Skeletal muscle satellite cell (primary cell): ENCODE measurements around the gene TBX18.

ENCODE experiments used
- H3K27me3 ChIP-seq: 2 replicates; pipeline ENCODE4 v1.7.0; 2013; ENCODE audit warnings: low read length; ENCODE audit not compliant: control insufficient read depth, insufficient read depth
- H3K36me3 ChIP-seq: 2 replicates; pipeline ENCODE4 v1.7.0; 2013; ENCODE audit warnings: mild to moderate bottlenecking, control low read depth, low read length; ENCODE audit not compliant: insufficient read depth
- H3K4me1 ChIP-seq: 2 replicates; pipeline ENCODE4 v1.7.0; 2013; ENCODE audit warnings: low read length; ENCODE audit not compliant: control insufficient read depth, insufficient read depth
- H3K4me2 ChIP-seq: 2 replicates; pipeline ENCODE4 v1.7.0; 2013; ENCODE audit warnings: mild to moderate bottlenecking, low read length
- H3K4me3 ChIP-seq: 2 replicates; pipeline ENCODE4 v1.7.0; 2013; ENCODE audit warnings: low read length
- H3K9ac ChIP-seq: 2 replicates; pipeline ENCODE4 v1.7.0; 2013; ENCODE audit warnings: mild to moderate bottlenecking, low read depth, low read length, moderate library complexity
- H3K9me3 ChIP-seq: replicated peaks from 2 replicates; pipeline ENCODE4 v1.7.0; 2013; ENCODE audit warnings: mild to moderate bottlenecking, control low read depth, low read length

TBX18 gene

GRCh38 chr6:84691978-84692623 is 72.3 kb downstream of the TBX18 start:
- H3K9ac ChIP-seq: no peak overlapping the region
- no peaks in the 10 kb centered on the region for H3K36me3 ChIP-seq
- H3K4me1 ChIP-seq: no peaks in the 10 kb centered on the region
- H3K9me3 ChIP-seq: no peaks in the 10 kb centered on the region
- H3K4me2 ChIP-seq: no peak overlapping the region
- no peak overlapping the region for H3K4me3 ChIP-seq
- H3K27me3 ChIP-seq: no peaks in the 10 kb centered on the region

- H3K9ac ChIP-seq: no peak overlapping the region
- H3K4me1 ChIP-seq: no peaks in the 10 kb centered on the region
- H3K4me2 ChIP-seq: no peak overlapping the region
- H3K27me3 ChIP-seq: no peaks in the 10 kb centered on the region
- no peak overlapping the region for H3K4me3 ChIP-seq
- no peaks in the 10 kb centered on the region for H3K36me3 ChIP-seq
- H3K9me3 ChIP-seq: no peaks in the 10 kb centered on the region
These were observed 76.1 kb downstream of the TBX18 start for GRCh38 chr6:84688141-84688873.

- no peaks in the 10 kb centered on the region for H3K4me1 ChIP-seq
- no peaks in the 10 kb centered on the region for H3K36me3 ChIP-seq
- H3K27me3 ChIP-seq: no peaks in the 10 kb centered on the region
- H3K4me3 ChIP-seq: no peak overlapping the region
- H3K9me3 ChIP-seq: no peaks in the 10 kb centered on the region
- no peak overlapping the region for H3K9ac ChIP-seq
- no peak overlapping the region for H3K4me2 ChIP-seq
These were observed 77.0 kb downstream of the TBX18 start for GRCh38 chr6:84687431-84687830.

GRCh38 chr6:84685983-84686584 is 78.3 kb downstream of the TBX18 start:
- no peaks in the 10 kb centered on the region for H3K9me3 ChIP-seq
- no peak overlapping the region for H3K9ac ChIP-seq
- no peaks in the 10 kb centered on the region for H3K27me3 ChIP-seq
- H3K4me1 ChIP-seq: no peaks in the 10 kb centered on the region
- no peak overlapping the region for H3K4me3 ChIP-seq
- H3K4me2 ChIP-seq: no peak overlapping the region
- H3K36me3 ChIP-seq: no peaks in the 10 kb centered on the region

GRCh38 chr6:84681693-84682326 is 82.6 kb downstream of the TBX18 start:
- H3K36me3 ChIP-seq: no peaks in the 10 kb centered on the region
- no peak overlapping the region for H3K9ac ChIP-seq
- H3K4me1 ChIP-seq: no peaks in the 10 kb centered on the region
- H3K27me3 ChIP-seq: no peaks in the 10 kb centered on the region
- H3K4me3 ChIP-seq: no peak overlapping the region
- H3K9me3 ChIP-seq: no peaks in the 10 kb centered on the region
- H3K4me2 ChIP-seq: no peak overlapping the region

GRCh38 chr6:84675651-84676050 is 88.7 kb downstream of the TBX18 start:
- Histone ChIP-seq H3K4me2 (no peak overlapping the region), H3K9ac (no peak overlapping the region), H3K27me3 (no peaks in the 10 kb centered on the region), H3K4me3 (no peak overlapping the region), H3K36me3 (no peaks in the 10 kb centered on the region), H3K9me3 (no peaks in the 10 kb centered on the region), H3K4me1 (no peaks in the 10 kb centered on the region)

- no peaks in the 10 kb centered on the region for H3K27me3 ChIP-seq
- no peak overlapping the region for H3K4me3 ChIP-seq
- H3K9ac ChIP-seq: no peak overlapping the region
- H3K4me2 ChIP-seq: no peak overlapping the region
- no peaks in the 10 kb centered on the region for H3K4me1 ChIP-seq
- H3K36me3 ChIP-seq: no peaks in the 10 kb centered on the region
- H3K9me3 ChIP-seq: no peaks in the 10 kb centered on the region
These were observed 90.0 kb downstream of the TBX18 start for GRCh38 chr6:84674395-84674794.

- no peak overlapping the region for H3K4me3 ChIP-seq
- no peaks in the 10 kb centered on the region for H3K9me3 ChIP-seq
- H3K9ac ChIP-seq: no peak overlapping the region
- no peaks in the 10 kb centered on the region for H3K27me3 ChIP-seq
- no peaks in the 10 kb centered on the region for H3K4me1 ChIP-seq
- no peaks in the 10 kb centered on the region for H3K36me3 ChIP-seq
- H3K4me2 ChIP-seq: no peak overlapping the region
These were observed 93.2 kb downstream of the TBX18 start for GRCh38 chr6:84671183-84671582.

GRCh38 chr6:84669945-84670344 is 94.5 kb downstream of the TBX18 start:
- no peaks in the 10 kb centered on the region for H3K4me1 ChIP-seq
- no peak overlapping the region for H3K4me2 ChIP-seq
- H3K9ac ChIP-seq: no peak overlapping the region
- no peaks in the 10 kb centered on the region for H3K9me3 ChIP-seq
- H3K27me3 ChIP-seq: no peaks in the 10 kb centered on the region
- H3K36me3 ChIP-seq: no peaks in the 10 kb centered on the region
- no peak overlapping the region for H3K4me3 ChIP-seq

GRCh38 chr6:84667252-84668213 is 96.9 kb downstream of the TBX18 start:
- Histone ChIP-seq H3K9ac (no peak overlapping the region), H3K4me1 (no peaks in the 10 kb centered on the region), H3K36me3 (no peaks in the 10 kb centered on the region), H3K4me3 (no peak overlapping the region), H3K4me2 (no peak overlapping the region), H3K27me3 (no peaks in the 10 kb centered on the region), H3K9me3 (no peaks in the 10 kb centered on the region)

- Histone ChIP-seq H3K27me3 (no peaks in the 10 kb centered on the region), H3K4me3 (no peak overlapping the region), H3K9me3 (no peaks in the 10 kb centered on the region), H3K9ac (no peak overlapping the region), H3K4me2 (no peak overlapping the region), H3K36me3 (no peaks in the 10 kb centered on the region), H3K4me1 (no peaks in the 10 kb centered on the region)
These were observed 99.0 kb downstream of the TBX18 start for GRCh38 chr6:84665401-84665800.
